ENCODE data around the gene PARP4. TPM values are rescaled to one million over a fixed set of nuclear protein-coding genes. Genes with fewer than 3 reads are reported as not detected.

Gene PARP4
- total RNA-seq, 1 experiment from 2014 or later: 76.0 TPM

DNA sequence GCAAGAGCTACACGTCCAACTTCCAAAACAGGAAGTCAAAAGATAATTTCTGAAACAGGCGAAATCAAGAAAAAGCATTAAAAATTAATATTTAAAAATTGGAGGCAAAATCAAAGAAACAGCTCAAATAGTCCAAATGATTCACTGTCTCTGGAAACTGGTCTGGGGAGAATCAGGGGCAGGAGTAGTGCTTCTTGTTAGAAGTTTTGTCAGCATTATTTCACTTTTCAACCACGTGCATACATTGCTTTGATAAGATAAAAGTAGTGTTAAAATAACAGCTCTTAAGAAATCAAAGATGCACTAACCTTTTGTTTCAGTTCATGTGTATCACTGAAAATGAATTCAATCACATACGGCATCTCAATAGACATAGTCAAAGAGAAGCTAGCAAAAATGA, 53.8 kb downstream of the PARP4 start:
- no peak overlapping the region for H3K27ac ChIP-seq (ENCODE audit: low read depth, low read length)
- TF ChIP-seq ZFX (IDR thresholded peaks at IDR 0.05) (no peak), JUND (IDR thresholded peaks at IDR 0.05) (no peak), RAD21 (IDR thresholded peaks at IDR 0.05; ENCODE audit: low read depth) (no peak), SRF (IDR thresholded peaks at IDR 0.05; ENCODE audit: low read depth) (no peak), EZH2 (IDR thresholded peaks at IDR 0.05) (no peak), SP1 (IDR thresholded peaks at IDR 0.05; ENCODE audit: low read depth) (no peak)
- TF ChIP-seq, protein P1, sequence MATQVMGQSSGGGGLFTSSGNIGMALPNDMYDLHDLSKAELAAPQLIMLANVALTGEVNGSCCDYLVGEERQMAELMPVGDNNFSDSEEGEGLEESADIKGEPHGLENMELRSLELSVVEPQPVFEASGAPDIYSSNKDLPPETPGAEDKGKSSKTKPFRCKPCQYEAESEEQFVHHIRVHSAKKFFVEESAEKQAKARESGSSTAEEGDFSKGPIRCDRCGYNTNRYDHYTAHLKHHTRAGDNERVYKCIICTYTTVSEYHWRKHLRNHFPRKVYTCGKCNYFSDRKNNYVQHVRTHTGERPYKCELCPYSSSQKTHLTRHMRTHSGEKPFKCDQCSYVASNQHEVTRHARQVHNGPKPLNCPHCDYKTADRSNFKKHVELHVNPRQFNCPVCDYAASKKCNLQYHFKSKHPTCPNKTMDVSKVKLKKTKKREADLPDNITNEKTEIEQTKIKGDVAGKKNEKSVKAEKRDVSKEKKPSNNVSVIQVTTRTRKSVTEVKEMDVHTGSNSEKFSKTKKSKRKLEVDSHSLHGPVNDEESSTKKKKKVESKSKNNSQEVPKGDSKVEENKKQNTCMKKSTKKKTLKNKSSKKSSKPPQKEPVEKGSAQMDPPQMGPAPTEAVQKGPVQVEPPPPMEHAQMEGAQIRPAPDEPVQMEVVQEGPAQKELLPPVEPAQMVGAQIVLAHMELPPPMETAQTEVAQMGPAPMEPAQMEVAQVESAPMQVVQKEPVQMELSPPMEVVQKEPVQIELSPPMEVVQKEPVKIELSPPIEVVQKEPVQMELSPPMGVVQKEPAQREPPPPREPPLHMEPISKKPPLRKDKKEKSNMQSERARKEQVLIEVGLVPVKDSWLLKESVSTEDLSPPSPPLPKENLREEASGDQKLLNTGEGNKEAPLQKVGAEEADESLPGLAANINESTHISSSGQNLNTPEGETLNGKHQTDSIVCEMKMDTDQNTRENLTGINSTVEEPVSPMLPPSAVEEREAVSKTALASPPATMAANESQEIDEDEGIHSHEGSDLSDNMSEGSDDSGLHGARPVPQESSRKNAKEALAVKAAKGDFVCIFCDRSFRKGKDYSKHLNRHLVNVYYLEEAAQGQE (IDR thresholded peaks at IDR 0.05; ENCODE audit: low read depth): no peak
- TF ChIP-seq, protein P2, sequence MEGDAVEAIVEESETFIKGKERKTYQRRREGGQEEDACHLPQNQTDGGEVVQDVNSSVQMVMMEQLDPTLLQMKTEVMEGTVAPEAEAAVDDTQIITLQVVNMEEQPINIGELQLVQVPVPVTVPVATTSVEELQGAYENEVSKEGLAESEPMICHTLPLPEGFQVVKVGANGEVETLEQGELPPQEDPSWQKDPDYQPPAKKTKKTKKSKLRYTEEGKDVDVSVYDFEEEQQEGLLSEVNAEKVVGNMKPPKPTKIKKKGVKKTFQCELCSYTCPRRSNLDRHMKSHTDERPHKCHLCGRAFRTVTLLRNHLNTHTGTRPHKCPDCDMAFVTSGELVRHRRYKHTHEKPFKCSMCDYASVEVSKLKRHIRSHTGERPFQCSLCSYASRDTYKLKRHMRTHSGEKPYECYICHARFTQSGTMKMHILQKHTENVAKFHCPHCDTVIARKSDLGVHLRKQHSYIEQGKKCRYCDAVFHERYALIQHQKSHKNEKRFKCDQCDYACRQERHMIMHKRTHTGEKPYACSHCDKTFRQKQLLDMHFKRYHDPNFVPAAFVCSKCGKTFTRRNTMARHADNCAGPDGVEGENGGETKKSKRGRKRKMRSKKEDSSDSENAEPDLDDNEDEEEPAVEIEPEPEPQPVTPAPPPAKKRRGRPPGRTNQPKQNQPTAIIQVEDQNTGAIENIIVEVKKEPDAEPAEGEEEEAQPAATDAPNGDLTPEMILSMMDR (IDR thresholded peaks at IDR 0.05 in 2 of 3, conservative IDR thresholded peaks at IDR 0.05 in 1 of 3; ENCODE audit: borderline replicate concordance in 1 of 3, insufficient read depth in 1 of 3, low read depth in 2 of 3, low read length in 2 of 3): no peak
- ChIA-PET RAD21 (ENCODE audit: low non-redundant PET in 1 of 2, low total read pairs in 2 of 2, uncharacterized antibody in 2 of 2, unreplicated experiment in 2 of 2) (no interaction called here), POLR2A (no interaction called here), CTCF (no interaction called here)
- H2AFZ ChIP-seq (ENCODE audit: low read depth, low read length, poor library complexity, severe bottlenecking): no peak overlapping the region
- peaks cover 30 to 37% of the 10 kb centered on the region in 2 experiments; a peak in 3 of 4 replicates for H3K36me3 ChIP-seq (ENCODE audit: control insufficient read depth in 1 of 2, insufficient read depth in 2 of 2, low read length in 2 of 2)
- no peaks in the 10 kb centered on the region for H4K20me1 ChIP-seq (ENCODE audit: insufficient read depth)
- no TSS peak for BruUV-seq (replicated peaks)
- no peak for DNase-seq (ENCODE audit: low read depth, low spot score)
- no peak overlapping the region for H3K4me3 ChIP-seq (replicated peaks in 1 of 2; ENCODE audit: low read depth in 1 of 2, low read length in 2 of 2)
- no peaks in the 10 kb centered on the region for H3K27me3 ChIP-seq (ENCODE audit: insufficient read depth, low read length)
- H3K4me2 ChIP-seq (ENCODE audit: low read length): no peak overlapping the region
- H3K79me2 ChIP-seq (ENCODE audit: insufficient read depth, low read length): no peaks in the 10 kb centered on the region
- ATAC-seq: no peak
- no peaks in the 10 kb centered on the region for H3K9me2 ChIP-seq (ENCODE audit: insufficient read depth)
- intact Hi-C loops (cut with micrococcal nuclease): no loop called here
- no peaks in the 10 kb centered on the region for H3K4me1 ChIP-seq (ENCODE audit: control insufficient read depth in 1 of 2, insufficient read depth in 2 of 2, low read length in 2 of 2)
- H3K9ac ChIP-seq (ENCODE audit: low read length): no peak overlapping the region
- no peaks in the 10 kb centered on the region for H3K9me3 ChIP-seq (ENCODE audit: control insufficient read depth in 1 of 2, insufficient read depth in 1 of 2, low read depth in 1 of 2, low read length in 2 of 2)

All from HCT116 (cell line).